NCI-H460 (cell line): ENCODE data around the gene THBS2. TPM values are rescaled to one million over a fixed set of nuclear protein-coding genes. Genes with fewer than 3 reads are reported as not detected.

Experiments used
- DNase-seq: peaks from one replicate; pipeline ENCODE4 v3.0.0-alpha.2; 2016; ENCODE audit warnings: low read depth; ENCODE audit errors: extremely low read depth
- total RNA-seq: library from RNA; depleted of rRNA; stranded (reverse); fragments of >200 nt; shearing (Covaris generic); gene quantifications from 2 replicates; pipeline ENCODE4 v1.2.3, GENCODE V29; 2014

The THBS2 gene
- total RNA-seq, 1 experiment from 2014 or later, result not detected

DNA sequence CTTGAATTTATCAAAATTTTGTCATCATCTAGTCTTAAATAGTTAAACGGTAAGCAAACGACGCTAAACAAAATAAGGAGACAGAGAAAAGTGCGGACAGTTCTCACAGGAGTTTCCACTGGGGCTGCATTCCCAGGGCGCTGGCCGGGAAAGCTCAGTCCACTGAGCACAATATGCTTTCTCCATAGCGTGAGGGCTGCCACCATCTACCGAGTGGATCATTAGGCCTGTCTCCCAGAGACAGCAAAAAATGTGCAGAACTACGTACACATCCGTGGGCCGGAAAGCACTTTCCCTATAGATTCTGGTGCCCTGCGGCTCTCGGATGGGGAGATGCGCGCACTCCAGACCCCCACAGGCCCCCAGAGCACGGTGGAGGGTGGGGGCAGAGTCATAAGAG lies 84.9 kb downstream of the THBS2 start:
- DNase-seq, result no peak

DNA sequence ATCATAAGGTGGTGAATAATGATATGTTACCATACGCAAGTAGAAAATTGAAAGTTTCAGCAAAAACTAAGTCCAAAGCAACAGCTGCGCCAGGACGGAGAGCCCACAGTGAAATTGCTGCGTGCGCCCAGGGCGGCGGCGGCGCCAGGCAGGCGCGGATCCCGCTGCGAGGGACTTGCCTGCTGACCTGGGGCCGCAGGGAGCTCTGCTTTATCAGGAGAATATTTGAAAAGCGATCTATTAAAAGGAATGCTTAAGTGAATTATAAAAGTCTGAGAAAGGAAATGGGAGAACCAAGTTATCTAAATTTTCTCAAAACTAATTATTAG lies 85.4 kb downstream of the THBS2 start:
- no peak for DNase-seq

DNA sequence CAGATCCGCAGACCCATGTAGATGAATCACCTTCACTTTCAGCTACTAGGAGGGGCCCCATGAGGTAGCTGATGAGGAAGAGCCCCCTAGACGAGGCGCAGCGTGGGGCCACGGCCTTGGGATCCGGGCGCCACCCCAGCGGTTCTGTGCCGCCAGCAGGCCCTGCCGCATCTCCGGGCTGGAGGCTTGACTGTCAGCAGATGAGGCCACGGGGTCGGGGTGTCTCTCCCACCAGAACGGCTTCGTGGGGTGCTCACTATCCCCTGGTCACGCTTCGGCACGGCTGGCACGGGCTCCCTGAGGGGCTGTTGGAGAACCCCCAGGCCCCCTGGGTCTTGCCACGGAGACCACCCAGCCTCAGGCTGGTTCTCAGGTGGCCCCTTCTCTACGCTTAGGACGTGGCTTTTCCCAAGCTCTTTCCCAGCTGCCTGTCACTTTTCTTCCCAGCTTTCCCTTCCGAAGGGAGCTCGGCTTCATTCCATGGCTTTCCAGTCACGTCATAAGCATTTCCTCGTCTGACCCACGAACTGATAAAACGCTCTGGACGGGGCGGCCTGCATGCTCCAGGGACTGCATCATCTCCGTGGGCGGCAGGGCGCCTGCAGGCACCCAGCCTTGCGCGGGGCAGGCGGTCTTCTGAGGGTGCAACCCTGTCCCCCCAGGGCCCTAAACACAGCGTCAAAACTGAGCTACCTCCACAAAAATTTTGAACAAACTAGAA lies 85.9 kb downstream of the THBS2 start:
- DNase-seq, result no peak

DNA sequence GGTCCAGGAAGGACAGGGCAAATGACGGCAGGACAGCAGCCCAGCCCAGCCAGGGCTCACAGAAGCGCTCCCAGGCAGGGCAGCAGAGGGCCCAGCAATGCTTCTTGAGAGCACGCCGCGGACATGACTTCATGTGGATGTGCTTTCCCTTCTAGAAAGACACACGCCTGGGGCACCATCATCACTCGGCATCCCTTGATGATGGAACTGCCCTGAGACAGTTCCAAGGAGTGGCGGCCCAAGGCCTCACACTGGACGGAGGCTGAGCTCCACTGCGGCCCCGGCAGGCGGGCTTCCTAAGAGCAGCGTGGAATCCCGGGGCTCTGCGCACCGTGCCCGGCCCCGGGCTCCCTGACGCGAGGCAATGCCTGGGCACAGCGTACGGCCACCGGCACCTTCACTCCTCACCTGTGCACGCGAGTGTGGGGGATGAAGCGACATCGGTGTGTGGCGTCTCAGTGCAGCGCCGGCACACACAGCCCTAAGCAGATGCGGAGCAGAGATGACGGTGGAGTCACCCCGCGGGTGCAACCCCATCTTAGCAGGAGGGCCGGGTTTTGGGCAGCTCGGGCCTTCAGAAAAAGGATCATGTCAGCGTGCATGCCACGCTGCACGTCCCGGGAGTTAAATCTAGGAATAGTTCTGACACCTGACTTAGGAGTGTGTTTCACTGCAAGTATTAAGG lies 86.6 kb downstream of the THBS2 start:
- no peak for DNase-seq
